SIG-M5 treated with dmso at 0.1 percent for 504 hours (cell line): ENCODE data around the gene KLK14.

Experiments
- DNase-seq: peaks from one replicate; lab custom pipeline; 2025; ENCODE audit not compliant: unreplicated experiment; lab: John Stamatoyannopoulos, UW

The KLK14 gene

GRCh38 chr19:51086153-51086850 is 3.6 kb upstream of the KLK14 start:
- no peak for DNase-seq

DNA sequence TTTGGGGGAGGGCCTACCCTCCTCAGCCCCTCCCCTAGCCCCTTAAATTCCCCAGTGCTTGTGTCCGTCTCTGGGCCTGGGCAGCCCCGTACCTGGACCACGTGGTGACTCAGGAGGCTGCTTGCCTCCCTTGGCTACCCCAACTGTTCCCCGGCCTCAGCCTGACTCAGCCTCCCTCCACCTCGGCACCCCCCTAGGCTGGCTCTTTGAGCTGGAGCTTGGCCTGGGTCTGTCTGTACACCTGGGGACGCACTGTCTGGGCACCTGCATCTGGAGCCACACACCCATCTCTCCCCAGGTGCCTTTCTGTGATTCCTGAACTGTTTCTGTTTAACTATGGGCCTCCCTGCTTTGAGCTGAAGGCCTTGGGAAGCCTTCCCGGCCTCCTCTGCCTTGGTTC is 1.8 kb upstream of the KLK14 start:
- DNase-seq, result no peak

GRCh38 chr19:51083783-51084182 is 1.1 kb upstream of the KLK14 start:
- no peak for DNase-seq

- DNase-seq, result no peak
These were observed 494 bp upstream of the KLK14 start for GRCh38 chr19:51083181-51083580.

- DNase-seq, result no peak
These were observed 1.2 kb downstream of the KLK14 start for GRCh38 chr19:51081476-51081875.

DNA sequence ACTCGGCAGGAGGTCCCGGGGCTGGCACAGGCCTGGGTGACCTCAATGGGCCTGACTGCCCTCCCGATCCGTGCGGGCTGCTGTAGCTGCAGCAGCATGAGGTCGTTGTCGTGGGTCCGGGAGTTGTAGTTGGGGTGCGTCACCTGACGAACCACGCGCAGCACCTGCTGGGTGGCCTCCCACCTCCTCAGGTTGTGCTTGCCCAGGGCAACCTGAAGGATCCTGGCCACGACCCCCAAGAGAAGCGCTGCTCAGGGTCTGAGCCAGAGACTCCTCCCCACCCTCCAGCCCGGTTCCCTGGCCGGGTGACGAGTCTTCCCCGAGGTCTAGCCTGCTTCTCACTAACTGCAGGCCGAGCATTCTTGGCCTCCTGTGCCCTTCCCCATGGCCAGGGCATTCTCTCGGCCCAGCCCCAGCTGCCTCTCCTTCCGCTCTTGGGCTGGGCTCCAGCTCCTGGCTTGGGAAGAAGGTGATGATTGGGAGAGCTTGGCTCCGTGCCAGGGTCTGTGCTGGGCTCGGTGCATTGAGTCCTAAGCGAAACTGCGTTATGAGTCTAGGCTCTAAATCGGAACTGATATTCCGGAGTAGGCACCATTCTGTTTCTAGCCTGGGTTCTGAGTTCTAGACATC is 3.1 kb downstream of the KLK14 start:
- no peak for DNase-seq

- no peak for DNase-seq
These were observed 4.0 kb downstream of the KLK14 start for GRCh38 chr19:51078731-51079130.

- DNase-seq, result no peak
These were observed 4.6 kb downstream of the KLK14 start for GRCh38 chr19:51078104-51078503.

DNA sequence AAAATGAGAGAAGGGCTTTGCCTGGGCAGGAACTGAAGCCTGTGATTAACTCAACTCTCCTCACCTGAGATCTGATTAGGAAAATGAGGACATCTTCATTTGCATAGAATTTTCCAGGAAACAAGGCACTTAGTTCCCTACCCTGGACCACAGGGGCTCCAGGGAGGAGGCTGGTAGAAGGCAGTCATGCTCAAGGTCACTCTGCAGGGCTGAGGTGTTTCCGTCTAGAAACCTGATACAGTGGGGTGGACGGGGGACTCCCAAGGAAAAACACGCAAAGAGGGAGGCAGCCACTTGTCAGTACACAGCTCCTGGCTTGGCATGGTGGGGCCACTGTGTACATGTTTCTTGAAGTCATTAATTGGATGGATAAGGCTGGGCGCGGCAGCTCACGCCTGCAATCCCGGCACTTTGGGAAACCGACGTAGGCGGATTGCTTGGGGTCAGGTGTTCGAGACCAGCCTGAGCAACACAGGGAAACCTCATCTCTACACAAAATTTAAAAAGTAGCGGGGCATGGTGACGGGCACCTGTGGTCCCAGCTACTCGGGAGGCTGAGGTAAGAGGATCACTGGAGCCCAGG is 6.0 kb downstream of the KLK14 start:
- no peak for DNase-seq

DNA sequence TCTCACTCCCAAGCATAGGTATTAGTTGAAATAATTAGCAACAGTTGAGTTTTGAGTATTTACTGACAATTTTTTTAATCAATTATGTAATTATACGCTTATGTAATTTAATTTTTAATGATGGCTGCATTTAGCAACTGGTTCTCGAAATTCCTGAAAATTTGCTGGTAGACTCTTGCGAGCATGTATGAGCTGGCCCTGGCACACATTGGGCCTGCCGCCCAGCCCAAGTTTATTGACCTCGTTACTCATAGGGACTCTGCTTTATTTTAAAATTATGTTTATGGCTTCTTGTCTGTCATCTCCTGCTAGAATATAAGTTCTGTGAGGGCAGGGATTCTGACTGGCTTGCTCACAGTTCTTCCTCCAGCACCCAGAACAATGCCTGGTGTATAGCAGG is 6.7 kb downstream of the KLK14 start:
- DNase-seq, result no peak

GRCh38 chr19:51071095-51071405 is 11.6 kb downstream of the KLK14 start:
- peak; percentile 30 for DNase-seq

DNA sequence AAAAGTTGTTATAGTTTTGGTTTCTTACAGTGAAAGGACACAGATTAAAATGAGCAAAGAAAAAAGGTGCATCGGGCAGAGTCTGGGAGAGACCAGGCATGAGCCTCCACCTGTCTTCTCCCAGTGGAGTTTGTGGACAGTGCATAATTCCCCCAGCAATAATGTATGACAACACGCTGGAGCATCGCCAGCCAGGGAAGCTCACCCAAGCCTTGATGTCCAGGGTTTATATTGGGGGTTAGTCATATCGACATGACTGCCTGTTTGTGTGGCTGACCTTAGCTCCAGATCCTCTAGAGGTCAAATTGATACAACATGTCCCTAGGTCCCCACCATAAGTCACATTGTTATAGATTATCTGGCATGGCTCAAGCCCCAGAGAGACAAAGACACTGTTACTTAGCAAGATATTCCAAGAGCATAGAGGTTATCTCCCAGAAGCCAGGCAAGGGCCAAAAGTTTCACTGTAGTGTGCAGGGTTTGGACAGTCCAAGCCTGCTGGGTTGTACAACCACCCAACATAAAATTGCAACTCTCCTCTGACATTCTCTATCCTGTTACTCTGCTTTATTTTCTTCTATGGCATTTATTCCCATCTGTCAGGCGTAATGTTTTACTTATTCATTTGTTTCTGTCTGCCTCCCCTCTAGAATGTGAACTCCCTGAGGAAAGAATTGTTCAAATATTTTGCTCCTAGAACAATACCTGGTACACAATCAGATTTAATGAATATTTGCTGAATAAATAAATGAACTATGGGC is 12.2 kb downstream of the KLK14 start:
- no peak for DNase-seq

- no peak for DNase-seq
These were observed 16.1 kb downstream of the KLK14 start for GRCh38 chr19:51066393-51067186.

DNA sequence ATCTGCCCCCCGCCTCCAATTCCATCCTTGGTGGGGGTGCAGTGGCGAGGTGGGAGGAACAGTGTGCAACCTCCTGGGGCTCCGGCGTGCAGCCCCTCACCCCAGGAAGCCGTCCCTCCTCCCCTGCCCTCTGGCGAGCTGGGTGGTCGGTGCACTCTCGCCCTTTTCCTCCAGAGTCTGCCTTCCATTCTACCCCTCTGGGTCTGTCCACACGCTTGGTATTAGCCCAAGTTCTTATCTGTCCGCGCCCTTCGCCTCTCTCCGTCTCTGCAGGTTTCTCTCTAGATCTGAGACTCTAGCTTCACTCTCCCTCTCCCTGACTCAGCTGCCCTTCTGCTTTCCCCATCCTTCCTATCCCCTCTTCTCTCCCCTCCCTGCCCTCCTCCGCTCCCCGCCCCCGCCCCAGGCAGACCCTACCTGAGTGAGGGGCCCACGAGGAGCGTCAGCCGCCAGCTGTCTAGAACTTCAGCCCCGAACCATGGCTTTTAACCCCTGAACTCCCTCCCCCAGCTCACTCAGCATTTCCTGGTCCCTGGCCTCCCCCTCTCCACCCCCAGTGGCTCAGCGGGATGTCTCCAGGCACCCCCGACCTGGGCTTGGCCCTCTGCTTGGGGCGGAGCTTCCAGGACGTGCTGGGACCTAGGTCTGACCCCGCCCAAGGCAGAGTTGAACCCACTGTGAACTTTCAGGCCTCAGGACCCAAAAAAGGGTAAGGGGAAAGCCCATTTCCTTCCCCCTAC is 17.3 kb downstream of the KLK14 start:
- DNase-seq, result no peak

- no peak for DNase-seq
These were observed 18.0 kb downstream of the KLK14 start, which contains the start of gene KLK13 for GRCh38 chr19:51064534-51065220. TSS of gene KLK13 (minus strand) at chr19:51065092. CDS start at chr19:51065067, 25 bp downstream.

DNA sequence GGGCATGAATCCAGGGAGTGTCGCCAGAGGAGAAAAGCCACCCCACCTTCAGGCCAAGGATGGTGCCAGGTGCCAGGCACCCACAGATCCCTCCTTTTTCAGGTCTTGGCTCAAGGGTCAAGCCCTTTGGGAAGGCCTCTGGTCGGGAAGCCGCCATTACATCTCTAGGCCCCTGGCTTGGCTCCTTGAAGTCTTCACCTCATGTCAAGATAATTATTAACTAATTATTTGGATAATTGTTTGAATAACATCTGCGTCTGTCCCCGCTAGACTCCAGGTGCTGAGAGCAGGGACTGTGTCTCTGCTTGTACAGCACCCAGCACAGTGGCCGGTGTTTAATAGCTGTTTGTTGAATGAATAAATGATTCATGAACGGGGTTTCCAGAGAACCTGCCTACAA is 19.0 kb downstream of the KLK14 start:
- DNase-seq, result no peak

GRCh38 chr19:51060973-51061372 is 21.7 kb downstream of the KLK14 start:
- DNase-seq, result no peak

DNA sequence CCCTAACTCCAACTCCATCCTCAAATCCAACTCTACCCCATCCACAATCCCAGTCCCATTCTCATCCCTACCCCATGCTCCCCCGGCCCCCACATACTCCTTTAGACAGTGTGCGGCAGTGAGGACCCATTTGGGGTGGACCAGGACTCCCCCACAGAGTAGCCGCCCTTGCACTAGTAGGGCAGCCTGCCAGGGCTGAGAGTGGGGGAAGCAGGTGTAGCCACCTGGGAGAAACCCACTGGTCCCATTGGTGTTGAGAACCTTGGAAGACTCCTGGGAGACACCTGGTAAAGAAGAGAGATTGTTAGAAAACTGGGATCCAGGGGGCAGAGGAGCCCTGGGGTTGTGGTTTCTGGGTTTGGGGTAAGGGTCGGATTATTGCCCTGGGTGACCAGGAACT is 22.4 kb downstream of the KLK14 start:
- no peak for DNase-seq

DNA sequence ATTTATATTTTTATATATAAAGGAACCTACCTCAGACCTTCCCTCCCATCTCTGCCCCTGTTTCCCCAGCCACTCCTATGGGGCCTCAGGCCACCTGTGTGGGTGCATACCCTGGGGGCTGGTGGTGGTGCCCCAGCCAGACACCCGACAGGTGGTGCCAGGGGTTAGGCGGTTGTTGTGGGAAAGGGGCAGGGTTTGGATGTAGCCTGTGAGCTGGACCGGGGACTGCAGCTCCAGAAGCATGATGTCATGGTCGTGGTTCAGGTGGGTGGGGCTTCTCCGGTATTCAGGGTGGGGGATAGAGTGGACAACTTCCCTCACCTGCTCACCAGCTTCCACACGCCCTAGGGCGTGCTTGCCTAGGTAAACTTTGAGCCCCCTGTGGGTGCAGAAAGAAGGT is 23.0 kb downstream of the KLK14 start:
- DNase-seq, result no peak

DNA sequence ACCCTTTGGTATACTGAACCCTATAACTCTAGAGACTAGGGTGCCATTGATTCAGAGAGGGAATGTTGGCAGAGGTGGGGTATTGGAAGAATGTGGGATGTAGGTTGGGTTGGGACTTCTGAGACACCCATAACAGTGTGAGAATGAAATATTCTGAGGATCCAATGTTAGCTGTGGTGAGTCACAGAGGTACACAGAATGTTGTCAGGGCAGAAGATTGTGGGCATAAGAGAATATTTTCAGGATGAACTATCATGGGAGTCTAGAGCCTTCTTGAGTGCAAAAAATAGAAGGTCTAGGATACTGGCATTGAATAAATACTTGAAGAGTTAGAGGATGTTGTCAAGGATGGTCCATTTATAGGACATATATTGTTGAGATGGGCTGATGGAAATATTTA is 26.8 kb downstream of the KLK14 start:
- DNase-seq, result no peak
